Transverse colon (tissue), 4 donors: ENCODE measurements around the gene KICS2.

Source experiments
- CTCF ChIP-seq, 5 experiments: fragments of 200-600 bp in 3 of 5; fragments of 450-650 bp in 2 of 5; sonication (generic) in 3 of 5; IDR thresholded peaks; 1 replicate in 2 of 5; 2 replicates in 3 of 5; pipeline ENCODE4 v1.5.1; 2016 to 2017; ENCODE audit warnings: antibody characterized with exemption in 5 of 5, inconsistent platforms in 3 of 5, mild to moderate bottlenecking in 2 of 5, moderate library complexity in 1 of 5
- POLR2A ChIP-seq: fragments of 450-650 bp; IDR thresholded peaks from one replicate; pipeline ENCODE4 v1.6.1; 2016; ENCODE audit warnings: antibody characterized with exemption, mild to moderate bottlenecking, moderate library complexity
- POLR2AphosphoS5 ChIP-seq, 3 donors: sonication (generic); formaldehyde crosslinking; IDR thresholded peaks; one replicate each; pipeline ENCODE4 v1.6.1; 2016; ENCODE audit warnings: antibody characterized with exemption in 3 of 3

GRCh38 chr12:64205542-64205941, 16.6 kb downstream of the KICS2 start:
- TF ChIP-seq CTCF (IDR thresholded peaks at IDR 0.05) (no peak), POLR2A (no peak), POLR2AphosphoS5 (IDR thresholded peaks at IDR 0.05) (no peak)
